Activated T-helper 1 cell treated with Interleukin-2 at 50 U/mL for 16 hours (primary cell): ENCODE data around the gene RNF113A.
A peak's percentile ranks its signal among the peaks of the same experiment; 100 is the strongest.
"Not testable (repeated sequence)": the region's sequence is repeated elsewhere in the genome, so short reads cannot be mapped to it uniquely, and the experiment has no call there.

ENCODE experiments used
- DNase-seq: peaks from one replicate; pipeline ENCODE4 v3.0.0-alpha.2; 2020; ENCODE audit warnings: low read depth

The RNF113A gene

GRCh38 chrX:119871599-119872395 lies at the start of gene RNF113A, which contains the start of gene NDUFA1:
RNF113A (minus strand) TSS chrX:119871733; CDS start chrX:119871613, 120 bp downstream.
NDUFA1 (plus strand) TSS chrX:119871832; CDS start chrX:119871912, 80 bp downstream.
- peak; percentile 76 for DNase-seq

- no peak for DNase-seq
Measured at GRCh38 chrX:119919835-119920585, 48.5 kb upstream of the RNF113A start.

GRCh38 chrX:119917877-119918276 lies 46.3 kb upstream of the RNF113A start:
- DNase-seq = no peak

GRCh38 chrX:119916310-119916709 lies 44.8 kb upstream of the RNF113A start:
- no peak for DNase-seq

GRCh38 chrX:119900976-119901375 lies 29.4 kb upstream of the RNF113A start:
- DNase-seq = no peak

GRCh38 chrX:119899125-119899524 lies 27.6 kb upstream of the RNF113A start:
- no peak for DNase-seq

- no peak for DNase-seq
Measured at GRCh38 chrX:119895843-119896326, 24.4 kb upstream of the RNF113A start, which contains the start of gene AKAP14. AKAP14 (plus strand) TSS chrX:119895893; CDS start chrX:119903224, 7,331 bp downstream.

- not testable (repeated sequence) for DNase-seq
Measured at GRCh38 chrX:119891961-119892692, 20.6 kb upstream of the RNF113A start.

GRCh38 chrX:119890626-119891025 lies 19.1 kb upstream of the RNF113A start:
- DNase-seq = not testable (repeated sequence)

GRCh38 chrX:119887721-119888425 lies 16.3 kb upstream of the RNF113A start:
- DNase-seq = peak; percentile 33

- DNase-seq = no peak
Measured at GRCh38 chrX:119885554-119886428, 14.3 kb upstream of the RNF113A start.

- DNase-seq = no peak
Measured at GRCh38 chrX:119880552-119881437, 9.3 kb upstream of the RNF113A start.

GRCh38 chrX:119880076-119880475 lies 8.5 kb upstream of the RNF113A start:
- no peak for DNase-seq

- no peak for DNase-seq
Measured at GRCh38 chrX:119878740-119879139, 7.2 kb upstream of the RNF113A start.

GRCh38 chrX:119871245-119871598 lies 311 bp downstream of the RNF113A start:
- DNase-seq = no peak

GRCh38 chrX:119870626-119871131 lies 854 bp downstream of the RNF113A start:
- DNase-seq = no peak

- no peak for DNase-seq
Measured at GRCh38 chrX:119853444-119853843, 18.1 kb downstream of the RNF113A start.

- peak; percentile 83 for DNase-seq
Measured at GRCh38 chrX:119852382-119853353, 18.9 kb downstream of the RNF113A start, which contains the start of gene UPF3B. UPF3B (minus strand) TSS chrX:119852963; CDS start chrX:119852928, 35 bp downstream.
